Activated T-helper 9 cell treated with anti-CD3 and anti-CD28 coated beads, Interleukin-2, amount 50 U/mL, for 16 hours (primary cell): ENCODE measurements around the gene ASTN2.

ENCODE experiments used
- DNase-seq: peaks from one replicate; pipeline ENCODE4 v3.0.0-alpha.2; 2020; ENCODE audit warnings: low read depth

The ASTN2 gene

DNA sequence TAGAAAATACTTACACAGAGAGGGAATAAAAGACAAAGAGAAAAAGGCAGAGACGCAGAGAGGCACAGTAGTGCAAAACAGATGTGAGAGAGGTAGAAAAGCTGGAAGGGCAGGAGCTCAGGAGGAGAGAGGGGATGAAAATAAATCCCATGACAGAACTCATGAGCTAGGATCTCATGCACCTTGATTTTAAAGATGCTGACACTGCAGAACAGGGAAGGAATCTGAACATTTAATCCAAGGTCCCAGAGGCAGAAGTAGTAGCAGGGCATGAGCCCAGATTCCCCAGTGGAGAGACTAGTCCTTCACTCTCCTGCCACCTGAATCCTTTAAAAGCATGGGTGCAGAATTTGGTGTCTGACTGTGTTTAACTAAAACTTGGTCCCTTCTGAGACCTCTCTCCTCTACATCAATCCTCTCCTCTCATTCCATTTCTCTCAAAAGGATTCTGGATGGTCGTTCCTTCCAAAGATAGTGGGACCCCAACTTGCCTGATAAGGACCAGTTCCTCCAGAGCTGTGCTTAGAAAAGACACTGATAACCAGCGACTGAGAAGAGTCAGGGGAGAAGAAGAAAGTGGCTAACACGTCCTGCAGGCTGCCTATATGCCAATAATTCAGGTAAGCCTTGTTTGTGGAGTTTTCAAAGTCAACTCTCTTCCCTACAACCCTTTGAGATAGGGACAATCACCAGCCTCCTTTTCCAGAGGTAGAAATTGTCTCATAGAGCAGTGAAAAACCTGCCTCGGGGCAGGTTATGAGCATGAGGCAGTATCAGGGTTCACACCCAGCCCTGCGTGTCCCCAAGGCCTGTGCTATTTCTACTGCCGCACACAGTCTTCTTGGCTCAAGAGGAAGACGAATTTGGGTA, 931.0 kb downstream of the ASTN2 start:
- DNase-seq: no peak

- DNase-seq: no peak
Observed at GRCh38 chr9:116482740-116483139, 932.1 kb downstream of the ASTN2 start.

GRCh38 chr9:116480700-116481099, 934.2 kb downstream of the ASTN2 start:
- no peak for DNase-seq

DNA sequence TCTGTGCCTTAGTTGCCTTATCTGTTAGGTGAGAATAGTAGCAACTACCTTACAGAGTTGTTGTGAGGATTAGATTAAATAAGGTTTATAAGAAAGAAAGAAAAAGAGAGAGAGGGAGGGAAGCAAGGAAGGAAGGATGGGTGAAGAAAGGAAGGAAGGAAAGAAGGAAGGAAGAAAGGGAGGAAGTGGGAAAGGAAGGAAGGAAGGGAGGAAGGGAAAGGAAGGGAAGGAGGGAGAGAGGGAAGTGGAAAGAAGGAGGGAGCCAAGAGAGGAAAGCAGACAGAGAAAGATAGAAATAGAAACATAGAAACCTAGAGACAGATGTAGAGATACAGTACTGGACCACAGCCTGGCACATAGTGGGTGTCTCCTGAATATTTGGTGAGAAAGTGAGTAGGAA, 934.9 kb downstream of the ASTN2 start:
- DNase-seq: no peak

DNA sequence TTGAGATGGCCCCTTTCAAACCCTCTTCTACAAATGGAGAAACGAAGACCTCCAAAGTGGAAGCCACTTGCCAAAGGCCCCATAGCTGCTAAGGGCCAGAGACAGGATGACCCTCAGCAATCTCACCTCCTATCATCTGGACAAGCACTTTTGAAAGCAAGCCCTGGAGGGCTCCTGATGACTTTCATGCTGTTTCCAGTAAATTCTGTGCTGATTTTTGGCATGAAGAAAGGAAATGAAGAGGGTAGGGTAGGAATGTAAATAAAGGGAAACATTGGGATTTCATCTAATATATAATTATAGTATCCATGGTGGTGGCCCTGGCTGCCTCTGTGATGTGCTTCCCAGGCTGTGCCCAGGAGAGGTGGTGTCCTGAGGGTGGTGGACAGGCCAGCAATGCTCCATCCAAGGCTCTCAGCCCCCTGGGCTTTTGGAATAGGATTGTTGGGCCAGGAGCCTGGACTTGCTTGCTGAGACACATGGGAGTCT, 935.8 kb downstream of the ASTN2 start:
- no peak for DNase-seq

DNA sequence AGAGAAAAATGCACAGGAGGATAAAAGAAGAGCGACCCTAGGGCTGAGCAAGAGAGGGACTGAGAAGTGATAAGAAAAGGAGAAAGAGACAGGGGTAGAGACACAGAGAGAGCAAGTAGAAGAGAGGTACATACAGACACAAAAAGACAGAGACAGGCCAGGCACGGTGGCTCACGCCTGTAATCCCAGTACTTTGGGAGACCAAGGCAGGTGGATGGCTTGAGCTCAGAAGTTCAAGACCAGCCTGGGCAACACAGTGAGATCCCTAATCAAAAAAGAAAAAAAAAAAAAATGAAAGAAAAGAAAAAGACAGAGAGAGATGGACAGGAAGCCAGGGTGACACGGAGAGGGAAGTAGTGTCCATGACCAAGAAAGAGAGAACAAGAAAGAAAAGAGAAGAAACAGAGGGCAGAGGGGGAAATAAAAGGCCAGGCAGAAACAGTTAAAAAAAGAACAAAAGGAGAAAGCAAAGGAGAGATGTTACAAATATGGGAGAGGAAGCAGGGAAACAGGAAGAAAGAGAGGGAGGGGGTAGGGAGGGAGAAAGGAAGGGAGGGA, 937.2 kb downstream of the ASTN2 start:
- DNase-seq: no peak

DNA sequence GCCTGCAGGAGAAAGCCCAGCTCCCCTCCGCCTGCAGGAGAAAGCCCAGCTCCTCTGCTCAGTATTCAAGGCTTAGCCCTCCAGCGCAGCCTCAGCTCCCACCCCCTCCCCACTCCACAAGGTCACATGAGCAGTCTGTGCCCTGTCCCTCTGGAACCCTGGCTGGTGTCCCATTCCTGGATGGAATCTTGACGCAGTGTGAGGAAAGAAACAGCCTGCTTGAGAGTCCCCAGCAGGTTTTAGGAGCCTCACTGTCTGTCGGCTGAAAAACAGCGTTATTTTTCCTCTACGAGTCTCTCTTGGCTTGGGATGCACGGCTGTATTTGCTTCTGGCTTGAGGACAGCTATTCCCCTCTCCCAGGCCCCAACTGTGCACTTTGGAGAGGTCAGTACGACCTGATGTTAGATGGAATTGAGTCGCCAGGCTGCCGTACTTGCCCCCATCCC, 937.9 kb downstream of the ASTN2 start:
- no peak for DNase-seq

DNA sequence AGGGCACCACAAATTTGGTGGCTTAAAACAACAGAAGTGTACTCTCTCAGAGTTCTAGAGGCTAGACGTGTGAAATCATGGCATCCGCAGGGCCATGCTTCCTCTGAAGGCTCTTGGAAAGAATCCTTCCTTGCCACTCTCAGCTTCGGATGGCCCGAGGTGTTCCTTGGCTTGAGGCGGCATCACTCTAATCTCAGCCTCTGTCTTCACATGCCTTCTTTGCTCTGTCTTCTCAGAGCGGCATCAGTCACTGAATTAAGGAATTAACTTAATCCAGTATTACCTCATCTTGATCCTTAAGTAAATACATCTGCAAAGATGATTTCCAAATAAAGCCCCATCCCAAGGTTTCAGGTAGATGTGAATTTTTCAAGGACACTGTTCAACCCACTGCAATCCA, 938.9 kb downstream of the ASTN2 start:
- DNase-seq: no peak

- DNase-seq: no peak
Observed at GRCh38 chr9:116475201-116475600, 939.7 kb downstream of the ASTN2 start.

GRCh38 chr9:116471944-116472506, 942.8 kb downstream of the ASTN2 start:
- no peak for DNase-seq

GRCh38 chr9:116471093-116471906, 943.6 kb downstream of the ASTN2 start:
- DNase-seq: no peak

DNA sequence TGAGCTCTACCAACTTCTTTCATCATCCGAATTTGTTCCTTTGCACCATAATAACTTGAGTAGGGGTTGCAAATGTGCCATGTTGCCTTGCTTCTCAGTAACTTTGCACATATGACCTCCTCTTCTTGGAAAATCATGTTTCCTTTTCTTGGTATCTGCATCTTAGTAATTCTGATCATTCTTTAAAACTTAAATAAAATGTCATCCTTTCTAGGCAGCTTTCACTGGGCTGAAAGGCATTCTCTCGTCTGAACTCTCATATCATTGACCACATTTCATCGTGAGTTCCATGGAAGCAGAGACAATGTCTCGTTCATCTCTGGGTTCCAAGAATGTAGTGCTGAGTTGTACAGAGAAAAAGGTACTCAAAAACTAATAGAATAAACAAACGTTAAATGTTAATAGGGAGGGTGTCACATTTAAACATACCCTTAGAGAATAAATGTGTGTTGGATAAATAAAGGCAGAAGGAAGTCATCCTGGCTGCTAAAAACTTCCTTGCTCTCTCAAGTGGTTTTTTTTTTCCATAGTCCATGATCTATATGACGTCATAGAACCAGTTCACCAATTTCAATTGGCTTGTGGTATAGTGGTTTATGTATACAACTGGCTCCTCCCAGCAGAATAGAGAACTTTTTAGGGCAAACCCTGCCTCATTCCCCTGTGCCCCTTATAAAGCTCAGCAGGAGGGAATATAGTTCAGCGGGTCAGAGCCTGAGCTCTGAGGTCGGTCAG, 945.9 kb downstream of the ASTN2 start:
- DNase-seq: no peak

DNA sequence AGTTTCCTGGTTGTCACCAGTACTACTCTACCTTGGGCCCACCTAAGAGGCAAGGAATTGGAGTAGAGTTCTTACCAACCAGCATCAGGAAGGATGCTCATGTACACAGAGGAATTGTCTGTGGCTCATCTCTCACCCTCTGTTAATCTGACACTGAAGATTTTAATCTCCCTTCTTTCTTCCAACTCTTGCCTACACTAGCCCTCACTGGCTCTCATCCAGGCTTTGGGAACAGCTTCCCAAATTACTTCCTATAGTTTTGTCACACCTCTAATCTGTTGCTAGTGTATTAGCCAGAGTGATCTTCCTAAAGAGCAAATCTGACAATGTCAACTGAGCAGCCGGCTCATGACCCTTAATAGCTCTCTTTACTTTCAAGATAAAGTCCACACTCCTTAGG, 946.5 kb downstream of the ASTN2 start:
- no peak for DNase-seq

DNA sequence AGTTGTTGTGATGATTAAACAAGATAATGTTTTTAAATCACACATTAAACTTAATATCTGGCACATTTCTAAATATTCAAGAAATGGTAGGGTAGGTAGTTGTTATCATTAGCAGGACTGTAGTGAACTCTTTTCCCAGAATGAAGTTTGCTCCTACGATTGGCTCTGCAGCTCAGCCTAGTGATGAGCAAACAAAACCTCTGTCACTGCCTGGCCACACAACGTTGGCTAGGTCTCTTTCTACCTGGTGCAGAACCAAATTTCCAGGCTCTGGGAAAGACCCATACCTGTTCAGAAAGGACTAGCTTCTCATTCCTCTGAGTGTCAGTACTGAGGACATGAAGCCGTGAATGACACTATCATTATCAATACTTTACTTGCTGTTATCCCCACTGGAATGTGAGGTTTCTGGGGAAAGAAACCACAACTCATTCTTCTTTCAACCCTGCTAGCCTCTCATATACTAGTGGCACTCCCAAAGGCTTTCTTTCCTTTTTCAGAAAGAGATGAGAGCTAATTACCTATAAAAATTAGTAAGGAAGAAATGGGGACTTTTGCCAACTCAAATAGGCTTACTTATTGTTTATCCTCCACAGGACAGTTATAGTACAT, 947.0 kb downstream of the ASTN2 start:
- DNase-seq: no peak

DNA sequence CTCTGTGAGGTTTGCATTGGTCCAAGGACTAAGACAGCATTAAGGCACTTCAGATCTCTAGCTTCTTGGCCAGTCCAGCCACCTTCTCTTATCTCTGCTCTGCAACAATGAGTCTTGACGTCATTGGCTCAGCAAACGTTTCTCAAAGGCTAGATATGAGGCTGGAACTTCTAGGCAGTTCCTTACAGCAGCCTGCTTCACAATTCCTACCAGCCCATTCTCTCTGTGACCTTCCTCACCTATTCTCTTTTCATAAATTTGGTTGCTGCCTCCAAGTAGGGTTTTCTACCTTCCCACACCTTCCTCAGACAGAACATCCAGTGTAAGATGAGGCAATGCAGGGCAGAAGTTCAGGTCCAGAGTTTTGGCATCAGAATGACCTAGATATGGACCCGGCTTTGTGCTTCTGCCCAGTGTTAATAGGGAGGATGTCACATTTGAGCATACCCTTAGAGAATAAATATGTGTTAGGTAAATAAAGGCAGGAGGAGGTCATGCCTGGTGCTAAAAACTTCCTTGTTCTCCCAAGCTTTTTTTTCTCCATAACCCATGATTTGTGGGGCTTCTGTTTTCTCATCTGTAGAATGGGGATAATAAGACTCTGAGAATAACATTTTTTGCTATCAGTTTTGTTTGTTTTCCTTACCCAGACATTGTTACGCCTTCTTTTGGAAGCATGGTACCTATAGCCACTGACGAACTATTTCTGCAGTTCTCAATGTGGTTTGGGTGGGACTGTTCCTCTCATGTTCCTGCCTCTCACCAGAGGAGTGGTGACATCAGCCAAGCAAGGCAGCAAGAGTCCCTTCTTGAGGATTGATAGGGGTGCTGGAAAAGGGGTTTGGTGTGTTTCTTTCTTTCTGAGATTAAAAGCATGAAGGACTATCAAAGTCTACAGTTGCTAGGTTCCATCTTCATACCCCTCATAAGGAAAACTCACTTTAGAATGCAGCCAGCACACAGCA, 948.3 kb downstream of the ASTN2 start:
- no peak for DNase-seq

GRCh38 chr9:116465576-116466270, 949.1 kb downstream of the ASTN2 start:
- no peak for DNase-seq

DNA sequence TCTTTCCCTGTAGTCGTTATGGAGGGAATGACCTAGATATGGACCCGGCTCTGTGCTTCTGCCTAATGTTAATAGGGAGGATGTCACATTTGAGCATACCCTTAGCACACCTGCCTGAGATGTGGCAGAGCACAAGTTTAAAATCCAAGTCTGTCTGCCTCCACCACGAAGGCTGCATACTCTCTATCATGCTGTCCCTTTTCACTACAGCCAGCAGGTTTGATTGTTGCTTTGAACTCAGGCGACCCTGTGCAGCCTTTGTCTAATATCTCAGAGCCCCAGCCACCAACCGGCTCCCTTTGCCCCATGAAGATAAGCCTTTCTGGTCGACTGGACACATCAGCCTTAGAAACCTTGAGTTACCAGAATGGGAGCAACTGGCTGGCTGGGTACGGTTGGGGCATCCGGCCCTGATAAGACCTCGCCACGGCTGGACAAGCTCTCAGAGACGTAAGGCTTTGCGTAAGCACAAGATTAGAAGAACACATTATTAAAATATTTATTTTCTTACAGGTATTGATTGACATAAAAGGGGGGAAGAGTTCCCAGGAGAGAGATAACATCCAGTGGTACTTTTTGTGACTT, 949.8 kb downstream of the ASTN2 start:
- no peak for DNase-seq

GRCh38 chr9:116464423-116464822, 950.4 kb downstream of the ASTN2 start:
- no peak for DNase-seq

DNA sequence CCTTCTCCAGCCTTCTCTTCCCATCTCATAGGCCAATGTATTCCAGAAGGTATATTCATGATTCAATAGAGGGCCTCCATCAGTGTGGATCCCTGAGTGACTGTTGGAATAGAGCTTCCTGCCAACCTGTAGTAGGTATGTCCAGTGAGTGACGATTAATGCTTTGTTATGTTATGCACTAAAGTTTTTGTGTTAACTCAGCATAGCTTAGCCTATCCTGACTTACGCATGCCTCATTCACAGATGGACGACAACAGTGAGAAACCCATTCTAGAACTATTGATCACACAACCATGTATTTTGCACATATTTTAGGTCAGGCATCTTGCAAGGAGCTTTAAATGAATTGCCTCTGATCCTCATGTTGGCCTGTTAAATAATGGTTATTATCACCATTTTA, 953.2 kb downstream of the ASTN2 start:
- DNase-seq: no peak
